IPS-NIHi7 (cell line): ENCODE measurements around the gene KCNJ10.

Experiments
- DNase-seq: peaks from one replicate; pipeline ENCODE4 v3.0.0; 2012; ENCODE audit warnings: mixed read lengths; ENCODE audit errors: extremely low spot score

Gene KCNJ10

GRCh38 chr1:159964144-159964543 lies 105.8 kb downstream of the KCNJ10 start:
- no peak for DNase-seq

- no peak for DNase-seq
Observed at GRCh38 chr1:159962176-159962575, 107.8 kb downstream of the KCNJ10 start.

GRCh38 chr1:159961636-159962035 lies 108.3 kb downstream of the KCNJ10 start:
- DNase-seq: no peak

GRCh38 chr1:159960721-159961381 lies 109.1 kb downstream of the KCNJ10 start:
- DNase-seq: no peak

GRCh38 chr1:159959451-159959850 lies 110.5 kb downstream of the KCNJ10 start:
- DNase-seq: no peak

GRCh38 chr1:159958719-159959380 lies 111.1 kb downstream of the KCNJ10 start:
- no peak for DNase-seq

- DNase-seq: no peak
Observed at GRCh38 chr1:159957824-159958268, 112.1 kb downstream of the KCNJ10 start.

GRCh38 chr1:159955456-159955855 lies 114.5 kb downstream of the KCNJ10 start:
- no peak for DNase-seq

- DNase-seq: no peak
Observed at GRCh38 chr1:159953536-159954515, 116.1 kb downstream of the KCNJ10 start, which contains the start of gene SLAMF9. TSS of gene SLAMF9 (minus strand) at chr1:159954237. CDS start at chr1:159954137, 100 bp downstream.

GRCh38 chr1:159952932-159953331 lies 117.0 kb downstream of the KCNJ10 start:
- DNase-seq: no peak

- DNase-seq: no peak
Observed at GRCh38 chr1:159951551-159951950, 118.4 kb downstream of the KCNJ10 start.

- DNase-seq: no peak
Observed at GRCh38 chr1:159951016-159951415, 118.9 kb downstream of the KCNJ10 start.

- DNase-seq: no peak
Observed at GRCh38 chr1:159949981-159950381, 120.0 kb downstream of the KCNJ10 start.

- no peak for DNase-seq
Observed at GRCh38 chr1:159949123-159949522, 120.8 kb downstream of the KCNJ10 start.
